Activated B cell treated with CpG ODN at 0.5 μM for 24 hours (primary cell): Measurements from ENCODE around the gene ZCCHC17. TPM values are rescaled to one million over a fixed set of nuclear protein-coding genes. Genes with fewer than 3 reads are reported as not detected.

ENCODE experiments used
- ATAC-seq: fragments of 200-7000 bp; cut with Tn5 transposase; one replicate; pipeline ENCODE4 v1.10.0; 2021; ENCODE audit warnings: low read depth, mild to moderate bottlenecking, moderate library complexity
- CTCF ChIA-PET: fragments of 350-600 bp; sonication (Branson Sonifier 250); formaldehyde crosslinking; loops from one replicate; lab custom pipeline; 2021; ENCODE audit warnings: antibody characterized with exemption; lab: Charles Lee
- POLR2A ChIA-PET: fragments of 350-600 bp; sonication (Branson Sonifier 250); formaldehyde crosslinking; loops from one replicate; lab custom pipeline; 2021; ENCODE audit warnings: antibody characterized with exemption; lab: Charles Lee
- DNase-seq: peaks from one replicate; pipeline ENCODE4 v3.0.0; 2022
- H3K27ac Mint-ChIP-seq: one replicate; pipeline ENCODE4 v1.8.0; 2020; ENCODE audit warnings: mixed read lengths
- H3K27me3 Mint-ChIP-seq: one replicate; pipeline ENCODE4 v1.8.0; 2021; ENCODE audit warnings: mixed read lengths
- H3K36me3 Mint-ChIP-seq: one replicate; pipeline ENCODE4 v1.8.0; 2021; ENCODE audit warnings: low read depth, mixed read lengths
- H3K4me1 Mint-ChIP-seq: one replicate; pipeline ENCODE4 v1.8.0; 2021; ENCODE audit warnings: mixed read lengths
- H3K4me3 Mint-ChIP-seq: one replicate; pipeline ENCODE4 v1.8.0; 2020; ENCODE audit warnings: mild to moderate bottlenecking, mixed read lengths
- H3K9me3 Mint-ChIP-seq: one replicate; pipeline ENCODE4 v1.8.0; 2020; ENCODE audit warnings: mixed read lengths
- CTCF ChIP-seq: fragments of 200-600 bp; IDR thresholded peaks from one replicate; pipeline ENCODE4 v1.8.0; 2022; ENCODE audit warnings: antibody characterized with exemption, mild to moderate bottlenecking
- intact Hi-C: fragments of 100-400 bp; cut with micrococcal nuclease; formaldehyde crosslinking; loops from one replicate; pipeline ENCODE4 v1.15.1; 2024
- total RNA-seq: library from RNA; stranded (reverse); gene quantifications from 2 replicates; pipeline ENCODE4 v1.2.3, GENCODE V29; 2022

ZCCHC17 gene
- total RNA-seq, 1 donor from 2014 or later, result 19.5 TPM

- ATAC-seq (no peak), DNase-seq (no peak)
- peaks cover 78% of the 10 kb centered on the region for H3K36me3 Mint-ChIP-seq
- POLR2A ChIA-PET, result no interaction called here
- H3K27me3 Mint-ChIP-seq, result no peaks in the 10 kb centered on the region
- TF ChIP-seq CTCF, result no peak
- H3K27ac Mint-ChIP-seq, result no peak overlapping the region
- H3K4me1 Mint-ChIP-seq, result no peaks in the 10 kb centered on the region
- intact Hi-C loops, result no loop called here
- no peaks in the 10 kb centered on the region for H3K9me3 Mint-ChIP-seq
- CTCF ChIA-PET, result no interaction called here
- H3K4me3 Mint-ChIP-seq, result no peak overlapping the region
Measured at GRCh38 chr1:31318146-31318545, 21.3 kb downstream of the ZCCHC17 start.

- no peaks in the 10 kb centered on the region for H3K4me1 Mint-ChIP-seq
- no peak for ATAC-seq
- no peaks in the 10 kb centered on the region for H3K27me3 Mint-ChIP-seq
- no peak overlapping the region for H3K4me3 Mint-ChIP-seq
- no peak for TF ChIP-seq CTCF
- no peak for DNase-seq
- H3K36me3 Mint-ChIP-seq, result peaks cover 42% of the 10 kb centered on the region
- CTCF ChIA-PET, result no interaction called here
- intact Hi-C loops, result no loop called here
- no peak overlapping the region for H3K27ac Mint-ChIP-seq
- H3K9me3 Mint-ChIP-seq, result no peaks in the 10 kb centered on the region
- POLR2A ChIA-PET, result no interaction called here
Measured at GRCh38 chr1:31324093-31324492, 27.3 kb downstream of the ZCCHC17 start.

- intact Hi-C loops, result no loop called here
- ATAC-seq, result no peak
- POLR2A ChIA-PET, result no interaction called here
- DNase-seq, result no peak
- Mint-ChIP-seq H3K36me3 (peaks cover 36% of the 10 kb centered on the region), H3K4me3 (no peak overlapping the region), H3K27ac (no peak overlapping the region), H3K4me1 (no peaks in the 10 kb centered on the region), H3K9me3 (no peaks in the 10 kb centered on the region), H3K27me3 (no peaks in the 10 kb centered on the region)
- CTCF ChIA-PET, result no interaction called here
- no peak for TF ChIP-seq CTCF
Measured at GRCh38 chr1:31324992-31325391, 28.2 kb downstream of the ZCCHC17 start.

GRCh38 chr1:31326461-31326860 lies 29.6 kb downstream of the ZCCHC17 start:
- Mint-ChIP-seq H3K27ac (no peak overlapping the region), H3K27me3 (no peaks in the 10 kb centered on the region), H3K36me3 (peaks cover 26% of the 10 kb centered on the region), H3K4me1 (no peaks in the 10 kb centered on the region), H3K9me3 (no peaks in the 10 kb centered on the region), H3K4me3 (no peak overlapping the region)
- ChIA-PET POLR2A (no interaction called here), CTCF (no interaction called here)
- no peak for TF ChIP-seq CTCF
- DNase-seq (no peak), ATAC-seq (no peak)
- intact Hi-C loops, result no loop called here

- POLR2A ChIA-PET, result no interaction called here
- DNase-seq (no peak), ATAC-seq (no peak)
- Mint-ChIP-seq H3K27me3 (no peaks in the 10 kb centered on the region), H3K4me3 (no peak overlapping the region), H3K9me3 (no peaks in the 10 kb centered on the region), H3K4me1 (no peaks in the 10 kb centered on the region), H3K27ac (no peak overlapping the region), H3K36me3 (peaks cover 24% of the 10 kb centered on the region)
- TF ChIP-seq CTCF, result no peak
- CTCF ChIA-PET, result interaction anchor here (2.0 kb wide), 1 partner anchor 222 kb away, joined by 4 read pairs; no protein-coding TSS in a partner anchor
- intact Hi-C loops, result no loop called here
Measured at GRCh38 chr1:31327381-31327780, 30.5 kb downstream of the ZCCHC17 start.
